GM20000 (cell line): ENCODE results near the gene ANAPC7.
"Not testable (repeated sequence)": the region's sequence is repeated elsewhere in the genome, so short reads cannot be mapped to it uniquely, and the experiment has no call there.

Experiments used
- DNase-seq: peaks from one replicate; pipeline ENCODE4 v3.0.0; 2012; ENCODE audit warnings: low spot score
- CTCF ChIP-seq: IDR thresholded peaks from 2 replicates; pipeline ENCODE4 v1.5.1; 2012; ENCODE audit warnings: mild to moderate bottlenecking, control low read depth; ENCODE audit errors: extremely low read depth, missing control alignments

ANAPC7 gene

GRCh38 chr12:110403146-110403975 is at the start of gene ANAPC7:
Gene ANAPC7 (minus strand): TSS chr12:110403708. CDS start chr12:110403627, 81 bp downstream.
- TF ChIP-seq CTCF, result no peak
- peak; percentile 92 for DNase-seq

- DNase-seq, result no peak
- no peak for TF ChIP-seq CTCF
These were observed 47.8 kb upstream of the ANAPC7 start for GRCh38 chr12:110451263-110451662.

GRCh38 chr12:110449799-110450497 is 46.4 kb upstream of the ANAPC7 start, which contains the start of gene ARPC3:
Gene ARPC3 (minus strand): TSS chr12:110450337. CDS start chr12:110450260, 77 bp downstream.
- peak; percentile 86 for DNase-seq
- TF ChIP-seq CTCF, result peak; percentile 99

- TF ChIP-seq CTCF, result no peak
- DNase-seq, result no peak
These were observed 40.9 kb upstream of the ANAPC7 start for GRCh38 chr12:110444455-110444854.

GRCh38 chr12:110436231-110436630 is 32.7 kb upstream of the ANAPC7 start:
- TF ChIP-seq CTCF, result no peak
- DNase-seq, result no peak

- TF ChIP-seq CTCF, result no peak
- no peak for DNase-seq
These were observed 28.6 kb upstream of the ANAPC7 start for GRCh38 chr12:110431957-110432587.

GRCh38 chr12:110429676-110430075 is 26.2 kb upstream of the ANAPC7 start:
- not testable (repeated sequence) for DNase-seq
